Glutamatergic neuron (in vitro differentiated cells): ENCODE results near the gene TYROBP. TPM values are rescaled to one million over a fixed set of nuclear protein-coding genes. Genes with fewer than 3 reads are reported as not detected.

ENCODE experiments used
- DNase-seq: peaks from one replicate; pipeline ENCODE4 v3.0.0; 2022
- H3K27ac Mint-ChIP-seq: one replicate; pipeline ENCODE4 v1.8.0; 2020; ENCODE audit warnings: mild to moderate bottlenecking, mixed read lengths, inconsistent platforms; ENCODE audit not compliant: unreplicated experiment
- H3K27me3 Mint-ChIP-seq: one replicate; pipeline ENCODE4 v1.8.0; 2020; ENCODE audit warnings: mild to moderate bottlenecking, moderate library complexity, mixed read lengths, inconsistent platforms; ENCODE audit not compliant: unreplicated experiment
- H3K36me3 Mint-ChIP-seq: one replicate; pipeline ENCODE4 v1.8.0; 2020; ENCODE audit warnings: mild to moderate bottlenecking, mixed read lengths, inconsistent platforms; ENCODE audit not compliant: unreplicated experiment
- H3K4me1 Mint-ChIP-seq: one replicate; pipeline ENCODE4 v1.8.0; 2020; ENCODE audit warnings: mild to moderate bottlenecking, low read depth, mixed read lengths, inconsistent platforms; ENCODE audit not compliant: unreplicated experiment
- H3K4me3 Mint-ChIP-seq: one replicate; pipeline ENCODE4 v1.8.0; 2020; ENCODE audit warnings: mild to moderate bottlenecking, mixed read lengths, inconsistent platforms; ENCODE audit not compliant: unreplicated experiment
- H3K9me3 Mint-ChIP-seq: one replicate; pipeline ENCODE4 v1.8.0; 2020; ENCODE audit warnings: mild to moderate bottlenecking, moderate library complexity, mixed read lengths, inconsistent platforms; ENCODE audit not compliant: unreplicated experiment
- CTCF ChIP-seq: fragments of 200-600 bp; sonication (generic); IDR thresholded peaks from one replicate; pipeline ENCODE4 v1.5.0; 2021; ENCODE audit not compliant: partially characterized antibody, unreplicated experiment
- total RNA-seq: library from RNA; stranded (reverse); fragmentation: NEBNext Ultra II Directional; extraction: Animal tissue kit (Norgen Biotek cat#: 25700); gene quantifications from one replicate; pipeline ENCODE4 v1.2.1, GENCODE V29; 2021; ENCODE audit not compliant: unreplicated experiment

TYROBP gene
- total RNA-seq, 1 donor from 2014 or later: not detected

DNA sequence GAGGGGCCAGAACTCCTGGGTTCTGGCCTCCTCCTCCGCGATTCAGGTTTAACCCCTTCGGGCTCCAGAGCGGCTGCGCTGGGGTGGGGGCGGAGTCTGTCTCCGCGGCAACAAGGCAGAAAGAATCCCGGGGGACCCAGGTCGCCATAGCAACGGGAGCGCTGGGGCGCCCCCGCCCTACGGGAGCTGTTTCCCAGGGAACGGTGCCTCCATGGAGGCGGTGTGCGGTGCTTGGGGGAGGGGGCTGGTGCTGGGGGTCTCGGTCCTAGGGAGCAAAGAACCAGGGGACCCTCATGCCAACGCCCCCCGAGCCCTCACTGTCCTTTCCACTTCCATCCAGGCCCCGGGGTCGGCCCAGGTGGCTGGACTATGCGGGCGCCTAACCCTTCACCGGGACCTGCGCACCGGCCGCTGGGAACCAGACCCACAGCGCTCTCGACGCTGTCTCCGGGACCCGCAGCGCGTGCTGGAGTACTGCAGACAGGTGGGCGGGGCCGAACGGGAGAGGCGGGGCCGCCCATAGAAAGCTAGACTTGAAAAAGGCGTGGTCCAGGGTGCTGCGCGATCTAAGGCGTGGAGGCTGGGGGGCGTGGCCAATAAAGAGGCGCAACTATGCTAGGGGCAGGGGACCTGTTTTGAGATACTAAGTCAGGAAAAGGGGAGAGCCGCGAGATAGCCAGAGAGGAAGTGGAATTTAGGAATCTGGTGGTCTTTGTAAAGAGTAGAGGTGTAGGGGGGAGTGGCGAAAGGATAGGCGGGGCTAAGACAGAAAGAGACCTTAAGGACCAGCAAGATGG is 38.6 kb downstream of the TYROBP start:
- peak overlapping the region; percentile 87 for H3K4me3 Mint-ChIP-seq
- H3K4me1 Mint-ChIP-seq: peaks cover 12% of the 10 kb centered on the region
- peak; percentile 100 for DNase-seq
- H3K27ac Mint-ChIP-seq: peak overlapping the region; percentile 94
- peaks cover 8% of the 10 kb centered on the region for H3K36me3 Mint-ChIP-seq
- no peak for TF ChIP-seq CTCF
- H3K9me3 Mint-ChIP-seq: peaks cover 14% of the 10 kb centered on the region
- peaks cover 14% of the 10 kb centered on the region for H3K27me3 Mint-ChIP-seq

- peak overlapping the region; percentile 87 for H3K4me3 Mint-ChIP-seq
- H3K4me1 Mint-ChIP-seq: peaks cover 12% of the 10 kb centered on the region
- H3K27ac Mint-ChIP-seq: peak overlapping the region; percentile 94
- TF ChIP-seq CTCF: no peak
- H3K27me3 Mint-ChIP-seq: peaks cover 12% of the 10 kb centered on the region
- peaks cover 12% of the 10 kb centered on the region for H3K9me3 Mint-ChIP-seq
- peaks cover 8% of the 10 kb centered on the region for H3K36me3 Mint-ChIP-seq
- no peak for DNase-seq
Measured at GRCh38 chr19:35868823-35869326, 39.2 kb downstream of the TYROBP start.

GRCh38 chr19:35868172-35868822 is 39.8 kb downstream of the TYROBP start, which contains the start of gene APLP1:
Gene APLP1, plus strand, starts transcription at chr19:35868574. Its CDS starts 63 bp downstream, at chr19:35868637.
- H3K9me3 Mint-ChIP-seq: peaks cover 12% of the 10 kb centered on the region
- no peak for TF ChIP-seq CTCF
- peaks cover 8% of the 10 kb centered on the region for H3K36me3 Mint-ChIP-seq
- H3K27me3 Mint-ChIP-seq: peaks cover 9% of the 10 kb centered on the region
- H3K27ac Mint-ChIP-seq: peak within 1 kb of the TSS; percentile 94
- H3K4me1 Mint-ChIP-seq: peaks cover 12% of the 10 kb centered on the region
- peak within 1 kb of the TSS; percentile 87 for H3K4me3 Mint-ChIP-seq
- peak; percentile 89 for DNase-seq

GRCh38 chr19:35863018-35863417 is 45.1 kb downstream of the TYROBP start:
- Mint-ChIP-seq H3K4me1 (peaks cover 18% of the 10 kb centered on the region), H3K27me3 (peaks cover 14% of the 10 kb centered on the region), H3K4me3 (no peak overlapping the region), H3K36me3 (peaks cover 8% of the 10 kb centered on the region), H3K27ac (no peak overlapping the region), H3K9me3 (peaks cover 11% of the 10 kb centered on the region)
- no peak for DNase-seq
- TF ChIP-seq CTCF: no peak
